PC-9 (cell line): ENCODE measurements around the gene CAV1.

Experiments used
- CTCF ChIP-seq: fragments of 200-600 bp; sonication (generic); conservative IDR thresholded peaks from 2 replicates; pipeline ENCODE4 v1.6.1; 2017; ENCODE audit warnings: mixed run types, antibody characterized with exemption, mild to moderate bottlenecking, moderate library complexity
- EZH2 ChIP-seq: fragments of 200-600 bp; sonication (generic); IDR thresholded peaks from 2 replicates; pipeline ENCODE4 v1.8.0; 2017; ENCODE audit warnings: antibody characterized with exemption, low read depth

DNA sequence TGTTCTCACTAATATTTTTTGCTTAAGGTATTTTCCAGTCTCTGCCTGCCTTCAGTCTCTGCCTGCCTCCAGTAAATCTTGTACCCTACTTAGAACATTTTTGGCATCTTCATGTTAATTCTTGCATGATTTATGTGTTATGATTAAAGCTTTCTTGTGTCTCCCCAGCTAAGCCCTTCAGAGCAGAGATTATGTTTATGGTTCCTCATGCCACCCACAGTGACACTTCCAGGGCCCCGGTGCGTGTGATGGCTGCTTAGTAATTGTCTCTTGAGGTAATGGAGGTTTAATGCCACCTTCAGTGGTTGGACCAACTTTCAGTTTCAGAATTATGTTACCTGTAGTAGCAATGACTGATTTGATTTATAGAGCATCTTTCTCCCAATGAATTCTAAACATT, 76.6 kb downstream of the CAV1 start:
- no peak for TF ChIP-seq CTCF
- no peak for TF ChIP-seq EZH2
